ENCODE data around the gene ARHGAP10.

ARHGAP10 gene

DNA sequence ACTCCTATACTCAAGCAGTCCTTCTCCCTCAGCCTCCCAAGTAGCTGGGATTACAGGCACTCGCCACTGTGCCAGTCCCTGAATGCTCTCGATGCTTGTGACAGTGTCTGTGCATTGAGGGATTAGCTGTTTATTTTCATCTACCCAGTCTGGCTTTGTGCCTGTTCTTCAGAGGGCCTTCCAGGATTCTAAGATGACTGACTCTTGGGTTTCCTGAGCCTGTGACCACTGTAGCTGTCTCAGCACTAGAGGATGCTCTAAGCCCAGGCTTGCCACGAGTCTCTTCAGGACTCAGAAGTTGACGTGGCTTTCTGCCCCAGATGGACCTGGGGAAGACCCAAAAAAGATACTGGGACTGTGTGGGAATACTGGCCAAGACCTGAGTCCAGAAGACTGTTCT lies 201.4 kb downstream of the ARHGAP10 start:
- Mint-ChIP-seq H3K4me1 (no peaks in the 10 kb centered on the region), H3K4me3 (no peak overlapping the region), H3K9me3 (no peaks in the 10 kb centered on the region), H3K36me3 (peaks cover 1% of the 10 kb centered on the region), H3K27me3 (no peaks in the 10 kb centered on the region), H3K27ac (no peak overlapping the region)
- CTCF ChIA-PET = interaction anchor here (1.2 kb wide), 1 partner anchor 8 kb away, joined by 3 read pairs; no protein-coding TSS in a partner anchor
- no peak for DNase-seq

DNA sequence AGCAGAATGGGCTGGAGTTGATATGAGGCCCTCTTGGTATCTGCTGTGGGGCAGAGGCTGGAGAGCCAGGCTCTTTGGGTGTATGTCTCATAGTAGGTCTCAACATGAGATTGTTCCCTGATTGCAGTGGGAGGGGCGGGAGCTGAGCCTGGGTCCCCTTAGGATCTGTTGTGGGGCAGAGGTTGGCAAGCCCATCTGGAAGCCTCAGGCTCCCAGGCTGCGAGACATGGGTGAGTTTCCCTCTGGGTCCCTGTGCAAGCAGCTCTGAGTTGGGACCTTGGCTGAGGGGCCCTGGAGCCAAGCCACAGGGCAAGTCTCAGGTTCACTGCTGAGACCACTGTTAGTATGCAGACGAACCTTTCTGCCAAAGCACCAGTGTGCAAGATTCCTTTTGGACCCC lies 201.9 kb downstream of the ARHGAP10 start:
- no peaks in the 10 kb centered on the region for H3K27me3 Mint-ChIP-seq
- no peaks in the 10 kb centered on the region for H3K9me3 Mint-ChIP-seq
- H3K36me3 Mint-ChIP-seq = peaks cover 1% of the 10 kb centered on the region
- H3K4me1 Mint-ChIP-seq = no peaks in the 10 kb centered on the region
- no peak for DNase-seq
- CTCF ChIA-PET = interaction anchor here (1.2 kb wide), 1 partner anchor 8 kb away, joined by 3 read pairs; no protein-coding TSS in a partner anchor
- H3K4me3 Mint-ChIP-seq = no peak overlapping the region
- no peak overlapping the region for H3K27ac Mint-ChIP-seq

DNA sequence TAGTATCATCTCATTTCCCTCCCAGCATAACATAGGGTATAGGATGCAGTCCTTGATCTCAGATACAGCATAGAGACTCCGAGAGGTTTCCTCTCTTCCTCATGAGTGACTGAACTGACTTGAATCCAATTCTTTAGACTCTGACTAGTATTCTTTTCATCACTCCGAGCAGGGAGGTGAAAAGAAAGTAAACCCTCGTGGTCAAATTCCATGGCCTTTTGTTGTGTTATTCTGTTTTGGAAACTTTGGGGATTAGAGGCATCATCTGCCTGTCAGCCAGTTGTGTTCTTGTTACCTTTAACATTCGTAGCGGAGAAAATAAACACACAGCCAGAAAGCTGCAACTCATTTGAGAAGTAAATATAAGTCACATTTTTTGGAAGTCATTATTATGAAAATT lies 206.6 kb downstream of the ARHGAP10 start:
- H3K9me3 Mint-ChIP-seq = no peaks in the 10 kb centered on the region
- no peak overlapping the region for H3K27ac Mint-ChIP-seq
- DNase-seq = no peak
- no peaks in the 10 kb centered on the region for H3K27me3 Mint-ChIP-seq
- peaks cover 11% of the 10 kb centered on the region for H3K4me1 Mint-ChIP-seq
- H3K4me3 Mint-ChIP-seq = no peak overlapping the region
- CTCF ChIA-PET = no interaction called here
- peaks cover 7% of the 10 kb centered on the region for H3K36me3 Mint-ChIP-seq

DNA sequence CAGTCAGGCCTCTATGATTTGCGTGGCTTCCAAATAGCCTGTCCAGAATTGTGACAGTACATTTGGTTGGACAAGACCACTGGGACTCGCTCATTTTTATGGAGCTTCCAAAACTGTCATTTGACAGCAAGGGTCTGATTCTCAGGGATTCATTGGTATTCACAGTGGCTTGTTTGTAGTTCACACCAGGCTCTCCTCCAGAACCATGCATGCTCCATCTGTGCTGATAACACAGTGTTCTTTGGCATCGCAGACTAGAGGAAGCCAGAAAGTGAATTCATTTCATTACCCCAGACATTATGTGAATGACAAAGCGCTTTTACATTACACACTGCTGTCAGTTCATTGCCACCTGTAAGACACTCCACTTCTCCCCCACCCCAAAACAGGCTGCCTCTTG lies 208.3 kb downstream of the ARHGAP10 start:
- CTCF ChIA-PET = no interaction called here
- no peak for DNase-seq
- H3K36me3 Mint-ChIP-seq = peaks cover 7% of the 10 kb centered on the region
- H3K4me3 Mint-ChIP-seq = no peak overlapping the region
- no peaks in the 10 kb centered on the region for H3K9me3 Mint-ChIP-seq
- H3K4me1 Mint-ChIP-seq = peaks cover 26% of the 10 kb centered on the region
- no peak overlapping the region for H3K27ac Mint-ChIP-seq
- H3K27me3 Mint-ChIP-seq = no peaks in the 10 kb centered on the region

- CTCF ChIA-PET = no interaction called here
- no peak for DNase-seq
- no peak overlapping the region for H3K27ac Mint-ChIP-seq
- peaks cover 7% of the 10 kb centered on the region for H3K36me3 Mint-ChIP-seq
- no peaks in the 10 kb centered on the region for H3K27me3 Mint-ChIP-seq
- no peak overlapping the region for H3K4me3 Mint-ChIP-seq
- H3K9me3 Mint-ChIP-seq = no peaks in the 10 kb centered on the region
- H3K4me1 Mint-ChIP-seq = peaks cover 26% of the 10 kb centered on the region
Measured at GRCh38 chr4:147941373-147941772, 209.5 kb downstream of the ARHGAP10 start.

DNA sequence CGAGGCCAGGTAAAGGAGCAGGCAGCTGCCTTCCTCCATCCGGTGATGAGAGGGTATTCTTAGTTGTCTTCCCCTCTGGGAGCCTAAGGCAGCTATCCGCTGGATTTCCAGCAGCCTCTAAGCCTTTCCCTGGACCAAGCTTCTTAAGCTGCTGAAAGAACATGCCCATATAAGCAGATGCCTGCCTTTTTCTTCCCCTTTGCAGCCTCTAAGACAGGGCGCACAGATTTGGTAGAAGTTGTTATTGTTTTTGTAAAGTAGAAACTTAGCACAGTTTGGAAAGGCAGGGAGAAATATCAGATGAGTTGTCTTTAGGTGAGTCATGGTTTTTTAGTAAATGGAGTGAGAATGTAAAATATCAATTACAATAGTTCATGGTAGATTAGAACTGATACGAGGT lies 210.8 kb downstream of the ARHGAP10 start:
- Mint-ChIP-seq H3K27ac (no peak overlapping the region), H3K36me3 (peaks cover 11% of the 10 kb centered on the region), H3K27me3 (no peaks in the 10 kb centered on the region), H3K4me1 (peaks cover 26% of the 10 kb centered on the region), H3K4me3 (no peak overlapping the region), H3K9me3 (no peaks in the 10 kb centered on the region)
- DNase-seq = no peak
- CTCF ChIA-PET = interaction anchor here (1.4 kb wide), 1 partner anchor 18 kb away, joined by 3 read pairs; no protein-coding TSS in a partner anchor

DNA sequence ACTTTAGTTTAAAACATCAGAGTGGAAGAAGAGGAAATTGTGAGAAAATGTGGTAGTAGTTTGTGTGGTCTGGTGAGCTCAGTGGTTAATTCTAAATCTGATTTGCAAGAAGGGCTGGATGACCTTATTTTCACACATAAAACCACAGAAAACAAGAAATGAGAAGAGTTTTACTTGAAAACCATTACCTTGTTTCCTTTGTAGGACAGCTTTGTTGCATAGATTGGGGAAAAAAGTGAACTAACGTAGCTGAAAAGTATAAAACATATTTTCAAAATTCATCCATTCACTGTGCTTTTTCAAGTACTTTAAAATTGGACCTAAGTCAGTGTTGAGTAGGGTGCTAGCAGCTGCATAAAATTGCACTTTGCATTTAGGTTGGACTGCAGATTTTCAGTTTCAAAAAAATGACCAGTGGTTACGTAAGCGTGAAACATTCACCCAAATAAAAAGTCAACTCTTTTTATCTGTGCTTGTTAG lies 211.3 kb downstream of the ARHGAP10 start:
- no peak overlapping the region for H3K4me3 Mint-ChIP-seq
- H3K9me3 Mint-ChIP-seq = no peaks in the 10 kb centered on the region
- peaks cover 12% of the 10 kb centered on the region for H3K36me3 Mint-ChIP-seq
- no peaks in the 10 kb centered on the region for H3K27me3 Mint-ChIP-seq
- peaks cover 26% of the 10 kb centered on the region for H3K4me1 Mint-ChIP-seq
- CTCF ChIA-PET = interaction anchor here (1.4 kb wide), 1 partner anchor 18 kb away, joined by 3 read pairs; no protein-coding TSS in a partner anchor
- no peak for DNase-seq
- no peak overlapping the region for H3K27ac Mint-ChIP-seq

DNA sequence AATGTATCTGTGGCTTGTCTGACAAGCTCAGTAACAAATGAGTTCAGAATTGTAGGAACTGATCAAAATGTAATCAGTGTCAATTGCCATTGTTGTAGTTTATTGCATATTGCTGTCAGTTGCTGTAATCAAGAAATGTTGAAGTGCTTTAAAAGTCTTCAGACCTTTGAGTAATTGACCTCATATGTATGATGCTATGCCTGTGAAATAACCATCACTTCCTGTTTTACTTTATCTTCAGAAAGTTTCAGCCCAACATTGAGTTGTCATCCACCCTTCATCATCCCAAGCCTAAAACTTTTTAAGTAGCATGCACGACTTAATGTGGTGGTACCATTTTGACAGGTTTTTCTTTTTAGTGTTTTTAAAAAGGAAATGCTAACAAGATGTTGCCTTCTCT lies 212.4 kb downstream of the ARHGAP10 start:
- Mint-ChIP-seq H3K4me3 (no peak overlapping the region), H3K36me3 (peaks cover 15% of the 10 kb centered on the region), H3K27ac (no peak overlapping the region), H3K9me3 (no peaks in the 10 kb centered on the region), H3K27me3 (no peaks in the 10 kb centered on the region), H3K4me1 (peaks cover 26% of the 10 kb centered on the region)
- CTCF ChIA-PET = interaction anchor here (1.4 kb wide), 1 partner anchor 19 kb away, joined by 3 read pairs; no protein-coding TSS in a partner anchor
- no peak for DNase-seq

DNA sequence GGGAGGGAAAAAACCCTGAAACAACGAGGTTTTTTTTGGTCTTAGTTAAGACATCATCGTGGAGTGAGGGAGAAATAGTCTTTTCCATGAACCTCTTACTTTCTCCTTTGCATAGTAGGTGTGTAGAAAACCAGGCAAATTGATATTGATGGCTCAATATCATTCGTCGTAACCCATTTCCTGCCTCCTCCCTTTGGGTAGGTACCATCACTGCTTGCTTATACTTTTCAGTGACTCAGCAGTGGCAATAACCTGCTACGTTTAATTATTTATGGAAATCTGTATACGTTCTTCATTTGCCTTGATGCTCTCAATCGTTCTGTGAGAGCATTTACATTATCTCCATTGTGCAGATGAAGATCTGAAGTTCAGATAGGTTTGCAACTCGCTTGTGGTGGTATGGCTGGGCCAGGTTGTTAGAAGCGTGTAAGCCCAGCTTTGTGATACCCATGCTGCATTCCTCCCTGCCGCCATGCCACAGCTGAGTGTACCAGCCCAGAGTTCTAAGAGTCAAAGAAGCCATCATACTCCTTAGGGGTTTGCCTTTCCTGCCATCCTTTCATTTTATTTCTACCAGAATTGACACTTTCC lies 212.9 kb downstream of the ARHGAP10 start:
- CTCF ChIA-PET = no interaction called here
- no peak overlapping the region for H3K4me3 Mint-ChIP-seq
- no peaks in the 10 kb centered on the region for H3K9me3 Mint-ChIP-seq
- no peak for DNase-seq
- H3K27me3 Mint-ChIP-seq = no peaks in the 10 kb centered on the region
- peaks cover 26% of the 10 kb centered on the region for H3K4me1 Mint-ChIP-seq
- peaks cover 15% of the 10 kb centered on the region for H3K36me3 Mint-ChIP-seq
- H3K27ac Mint-ChIP-seq = no peak overlapping the region

- no peak for DNase-seq
- Mint-ChIP-seq H3K27me3 (no peaks in the 10 kb centered on the region), H3K27ac (no peak overlapping the region), H3K4me1 (peaks cover 16% of the 10 kb centered on the region), H3K36me3 (peaks cover 12% of the 10 kb centered on the region), H3K9me3 (no peaks in the 10 kb centered on the region), H3K4me3 (no peak overlapping the region)
- CTCF ChIA-PET = no interaction called here
Measured at GRCh38 chr4:147948336-147948735, 216.4 kb downstream of the ARHGAP10 start.

GRCh38 chr4:147950261-147950660 lies 218.4 kb downstream of the ARHGAP10 start:
- Mint-ChIP-seq H3K27ac (no peak overlapping the region), H3K27me3 (no peaks in the 10 kb centered on the region), H3K36me3 (peaks cover 18% of the 10 kb centered on the region), H3K4me1 (no peaks in the 10 kb centered on the region), H3K4me3 (no peak overlapping the region), H3K9me3 (no peaks in the 10 kb centered on the region)
- no peak for DNase-seq
- CTCF ChIA-PET = no interaction called here

- Mint-ChIP-seq H3K4me1 (no peaks in the 10 kb centered on the region), H3K36me3 (peaks cover 18% of the 10 kb centered on the region), H3K4me3 (no peak overlapping the region), H3K27ac (no peak overlapping the region), H3K9me3 (no peaks in the 10 kb centered on the region), H3K27me3 (no peaks in the 10 kb centered on the region)
- CTCF ChIA-PET = no interaction called here
- no peak for DNase-seq
Measured at GRCh38 chr4:147950841-147951240, 219.0 kb downstream of the ARHGAP10 start.

GRCh38 chr4:147954850-147955249 lies 223.0 kb downstream of the ARHGAP10 start:
- Mint-ChIP-seq H3K27me3 (no peaks in the 10 kb centered on the region), H3K36me3 (peaks cover 10% of the 10 kb centered on the region), H3K27ac (no peak overlapping the region), H3K4me3 (no peak overlapping the region), H3K4me1 (no peaks in the 10 kb centered on the region), H3K9me3 (no peaks in the 10 kb centered on the region)
- CTCF ChIA-PET = no interaction called here
- DNase-seq = no peak

- Mint-ChIP-seq H3K27me3 (no peaks in the 10 kb centered on the region), H3K36me3 (peaks cover 6% of the 10 kb centered on the region), H3K4me1 (no peaks in the 10 kb centered on the region), H3K27ac (no peak overlapping the region), H3K4me3 (no peak overlapping the region), H3K9me3 (no peaks in the 10 kb centered on the region)
- CTCF ChIA-PET = no interaction called here
- no peak for DNase-seq
Measured at GRCh38 chr4:147955827-147956558, 224.1 kb downstream of the ARHGAP10 start.

- peaks cover 6% of the 10 kb centered on the region for H3K36me3 Mint-ChIP-seq
- H3K27me3 Mint-ChIP-seq = no peaks in the 10 kb centered on the region
- CTCF ChIA-PET = no interaction called here
- H3K9me3 Mint-ChIP-seq = no peaks in the 10 kb centered on the region
- H3K27ac Mint-ChIP-seq = no peak overlapping the region
- no peak for DNase-seq
- H3K4me1 Mint-ChIP-seq = no peaks in the 10 kb centered on the region
- H3K4me3 Mint-ChIP-seq = no peak overlapping the region
Measured at GRCh38 chr4:147957446-147957845, 225.6 kb downstream of the ARHGAP10 start.
